ENCODE results near the gene PRKCA.

Gene PRKCA

GRCh38 chr17:66684731-66685130 is 382.3 kb downstream of the PRKCA start:
- TF ChIP-seq CTCF (IDR thresholded peaks at IDR 0.05; ENCODE audit: low read depth, low read length, poor library complexity, severe bottlenecking): no peak
- Histone ChIP-seq H3F3A (ENCODE audit: control insufficient read depth, insufficient read depth) (no peaks in the 10 kb centered on the region), H4K20me1 (ENCODE audit: control insufficient read depth, insufficient read depth, low read depth, low read length) (no peaks in the 10 kb centered on the region), H3K27ac (ENCODE audit: low read depth, low read length) (no peak overlapping the region), H3K4me2 (ENCODE audit: low read length) (no peak overlapping the region), H3K4me1 (ENCODE audit: control insufficient read depth, low read length) (peaks cover 5% of the 10 kb centered on the region; the same call in 1 of the 2 replicates), H3K9me3 (ENCODE audit: control insufficient read depth, insufficient read depth, low read length) (no peaks in the 10 kb centered on the region), H3K36me3 (ENCODE audit: control insufficient read depth, low read length) (no peaks in the 10 kb centered on the region), H3K9me2 (replicated peaks; ENCODE audit: control insufficient read depth, low read length) (no peaks in the 10 kb centered on the region), H3K4me3 (ENCODE audit: low read length) (no peak overlapping the region), H3K79me2 (ENCODE audit: control insufficient read depth, low read length) (no peaks in the 10 kb centered on the region), H3K27me3 (ENCODE audit: control insufficient read depth, low read length) (no peaks in the 10 kb centered on the region)

GRCh38 chr17:66686601-66687000 is 384.2 kb downstream of the PRKCA start:
- TF ChIP-seq CTCF (IDR thresholded peaks at IDR 0.05; ENCODE audit: low read depth, low read length, poor library complexity, severe bottlenecking) (no peak), EZH2phosphoT487 (IDR thresholded peaks at IDR 0.05; ENCODE audit: borderline replicate concordance, low read length) (no peak)
- Histone ChIP-seq H3K79me2 (ENCODE audit: control insufficient read depth, low read length) (no peaks in the 10 kb centered on the region), H3K27ac (ENCODE audit: low read depth, low read length) (no peak overlapping the region), H4K20me1 (ENCODE audit: control insufficient read depth, insufficient read depth, low read depth, low read length) (no peaks in the 10 kb centered on the region), H3K4me2 (ENCODE audit: low read length) (no peak overlapping the region), H3K4me3 (ENCODE audit: low read length) (no peak overlapping the region), H3F3A (ENCODE audit: control insufficient read depth, insufficient read depth) (no peaks in the 10 kb centered on the region), H3K4me1 (ENCODE audit: control insufficient read depth, low read length) (peaks cover 8% of the 10 kb centered on the region), H3K9me3 (ENCODE audit: control insufficient read depth, insufficient read depth, low read length) (no peaks in the 10 kb centered on the region), H3K9me2 (replicated peaks; ENCODE audit: control insufficient read depth, low read length) (no peaks in the 10 kb centered on the region), H3K27me3 (ENCODE audit: control insufficient read depth, low read length) (no peaks in the 10 kb centered on the region), H3K36me3 (ENCODE audit: control insufficient read depth, low read length) (no peaks in the 10 kb centered on the region; the same call in 1 of the 2 replicates)

GRCh38 chr17:66687570-66688284 is 385.3 kb downstream of the PRKCA start:
- no peak overlapping the region for H3K27ac ChIP-seq (ENCODE audit: low read depth, low read length)
- no peaks in the 10 kb centered on the region; the same call in 1 of the 2 replicates for H3K36me3 ChIP-seq (ENCODE audit: control insufficient read depth, low read length)
- H3K4me1 ChIP-seq (ENCODE audit: control insufficient read depth, low read length): peaks cover 14% of the 10 kb centered on the region
- H3K27me3 ChIP-seq (ENCODE audit: control insufficient read depth, low read length): no peaks in the 10 kb centered on the region
- H3K9me2 ChIP-seq (replicated peaks; ENCODE audit: control insufficient read depth, low read length): no peaks in the 10 kb centered on the region
- H3F3A ChIP-seq (ENCODE audit: control insufficient read depth, insufficient read depth): no peaks in the 10 kb centered on the region
- no peak overlapping the region for H3K4me3 ChIP-seq (ENCODE audit: low read length)
- no peaks in the 10 kb centered on the region for H3K9me3 ChIP-seq (ENCODE audit: control insufficient read depth, insufficient read depth, low read length)
- no peak for TF ChIP-seq EZH2phosphoT487 (IDR thresholded peaks at IDR 0.05; ENCODE audit: borderline replicate concordance, low read length)
- no peak for TF ChIP-seq CTCF (IDR thresholded peaks at IDR 0.05; ENCODE audit: low read depth, low read length, poor library complexity, severe bottlenecking)
- H3K4me2 ChIP-seq (ENCODE audit: low read length): no peak overlapping the region
- no peaks in the 10 kb centered on the region for H3K79me2 ChIP-seq (ENCODE audit: control insufficient read depth, low read length)
- no peaks in the 10 kb centered on the region for H4K20me1 ChIP-seq (ENCODE audit: control insufficient read depth, insufficient read depth, low read depth, low read length)

All from DOHH2 (cell line).